Cortex of kidney (tissue), 1 donor: ENCODE measurements around the gene UMAD1.

Experiments used
- DNase-seq: peaks from one replicate; lab custom pipeline; 2025; lab: John Stamatoyannopoulos, UW

Gene UMAD1

DNA sequence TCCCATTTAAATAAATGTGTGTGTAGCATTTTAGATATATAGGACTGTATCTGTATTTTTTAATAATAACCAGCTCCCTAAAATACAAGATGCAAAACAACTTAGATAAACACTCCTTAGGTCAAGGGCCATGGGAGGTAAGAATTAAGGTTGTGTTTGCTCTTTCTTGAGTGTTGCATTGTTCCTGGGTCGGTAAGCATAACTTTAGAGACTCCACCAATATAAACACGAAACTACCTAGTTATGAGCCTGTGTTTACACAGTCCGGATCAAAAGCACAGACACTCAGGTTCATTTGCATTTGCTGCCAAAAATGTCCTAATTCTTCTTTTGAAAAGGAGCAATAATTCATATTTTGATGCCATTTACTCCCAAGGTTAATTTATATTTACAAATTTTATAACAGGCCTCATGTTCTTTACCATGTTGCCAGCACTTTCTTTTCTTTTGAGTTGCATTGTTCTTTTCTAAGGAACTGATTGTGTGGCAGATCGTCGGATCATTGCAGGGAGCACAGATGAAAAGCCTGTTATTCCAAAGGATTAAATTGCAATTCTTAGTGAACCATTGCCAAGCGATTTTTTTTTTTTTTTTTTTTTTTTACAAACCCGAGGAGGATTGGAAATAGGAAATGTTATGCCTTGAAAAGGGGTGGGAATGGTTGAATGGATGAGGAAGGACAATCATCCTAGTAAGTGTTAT, 282.3 kb downstream of the UMAD1 start:
- DNase-seq = no peak

DNA sequence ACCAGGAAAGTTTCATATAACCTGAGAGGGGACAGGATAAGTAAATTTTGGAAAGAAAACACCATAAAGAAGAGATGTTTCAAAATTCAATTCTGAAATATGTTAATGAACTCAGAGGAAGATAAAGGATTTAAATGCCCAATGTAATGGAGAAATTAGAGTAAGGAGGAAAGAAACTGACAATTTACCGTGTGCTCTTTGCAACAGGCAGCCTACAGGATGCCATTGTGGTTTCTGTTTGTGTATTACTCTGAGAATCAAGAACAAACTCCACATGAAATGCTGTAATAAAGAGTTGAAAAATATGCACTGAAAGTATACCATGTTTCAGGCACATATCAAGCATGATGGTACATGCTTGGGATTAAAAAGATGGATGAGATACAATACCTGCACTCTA, 283.3 kb downstream of the UMAD1 start:
- DNase-seq = no peak

DNA sequence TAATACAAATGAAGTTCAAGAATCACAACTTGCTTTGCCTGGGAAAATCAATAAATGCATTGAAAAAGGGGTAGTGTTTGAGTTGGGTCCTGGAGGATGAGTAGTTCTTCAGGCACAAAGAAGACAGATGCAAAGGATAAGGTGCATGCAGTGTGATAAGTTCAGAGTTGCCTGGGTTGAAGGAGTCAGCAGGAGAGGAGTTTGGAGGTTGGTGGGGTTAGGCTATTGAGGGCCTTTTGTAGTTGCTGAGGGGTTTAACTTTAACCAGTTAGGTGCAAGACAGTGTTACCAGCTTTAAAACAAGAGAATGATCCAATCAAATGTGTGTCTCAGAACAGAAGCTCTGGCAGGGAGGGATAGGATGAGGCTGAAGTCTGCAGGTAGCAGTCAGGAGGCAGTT, 283.8 kb downstream of the UMAD1 start:
- DNase-seq = no peak
